Inferior parietal cortex (tissue), 1 donor: ENCODE results near the gene TOGARAM2.
"Not testable (repeated sequence)": the region's sequence is repeated elsewhere in the genome, so short reads cannot be mapped to it uniquely, and the experiment has no call there.

ENCODE experiments used
- DNase-seq: peaks from one replicate; pipeline ENCODE4 v3.0.0-alpha.2; 2016; ENCODE audit errors: extremely low spot score

The TOGARAM2 gene

DNA sequence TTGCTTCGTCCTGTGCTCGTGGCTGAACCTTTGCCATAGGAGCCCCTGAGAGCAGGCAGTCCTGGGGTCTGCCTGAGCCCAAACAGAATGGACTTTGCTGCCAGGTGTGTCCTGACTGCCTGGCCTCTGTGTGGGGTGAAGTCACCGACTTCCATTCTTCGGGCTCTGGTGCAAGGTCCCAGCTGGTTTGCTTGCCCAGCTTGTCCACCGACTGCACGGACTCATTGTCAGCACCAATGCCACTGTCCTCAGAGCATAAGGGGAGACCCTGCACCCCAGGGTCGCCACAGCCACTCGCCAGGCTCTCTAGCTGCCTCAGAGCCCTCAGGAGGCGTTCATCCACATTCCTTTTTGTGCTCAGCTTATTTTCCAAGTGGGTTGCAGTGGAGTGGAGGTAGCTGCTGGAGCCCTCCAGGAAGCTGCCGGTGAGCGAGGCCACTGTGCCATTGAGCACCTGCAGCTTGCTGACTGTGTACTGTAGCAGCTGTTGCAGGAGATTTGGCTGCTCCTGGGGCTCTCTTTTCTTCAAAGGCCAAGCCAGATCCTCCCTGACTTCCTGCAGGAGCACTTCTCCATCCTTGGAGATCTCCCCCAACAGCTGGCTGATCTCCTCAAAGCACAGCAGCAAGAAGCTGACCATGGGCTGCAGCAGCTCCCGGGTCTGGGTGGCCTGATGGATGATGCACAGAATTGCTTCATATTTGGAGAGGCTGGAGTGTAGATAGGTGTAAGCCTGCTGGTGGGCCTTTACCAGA lies 92.0 kb downstream of the TOGARAM2 start:
- no peak for DNase-seq

DNA sequence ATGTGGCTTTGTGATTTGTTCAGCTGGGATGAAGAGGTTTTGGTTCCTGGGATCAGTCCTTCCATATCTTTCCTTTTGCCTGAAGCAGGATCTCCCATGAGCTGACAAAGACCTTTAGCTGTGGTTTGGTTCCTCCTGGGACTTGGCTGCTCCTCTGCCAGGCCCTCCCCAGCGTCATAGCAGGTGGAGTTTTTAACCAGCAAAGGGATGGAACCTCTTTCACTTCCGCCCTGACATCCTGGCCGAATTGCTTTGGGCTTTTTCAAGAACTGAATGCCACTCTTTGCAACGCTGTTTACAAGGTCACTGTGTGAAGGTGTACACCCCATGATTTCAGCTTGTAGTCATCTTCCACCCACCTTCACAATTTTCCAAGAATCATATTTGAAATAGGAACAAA lies 92.8 kb downstream of the TOGARAM2 start:
- DNase-seq, result no peak

DNA sequence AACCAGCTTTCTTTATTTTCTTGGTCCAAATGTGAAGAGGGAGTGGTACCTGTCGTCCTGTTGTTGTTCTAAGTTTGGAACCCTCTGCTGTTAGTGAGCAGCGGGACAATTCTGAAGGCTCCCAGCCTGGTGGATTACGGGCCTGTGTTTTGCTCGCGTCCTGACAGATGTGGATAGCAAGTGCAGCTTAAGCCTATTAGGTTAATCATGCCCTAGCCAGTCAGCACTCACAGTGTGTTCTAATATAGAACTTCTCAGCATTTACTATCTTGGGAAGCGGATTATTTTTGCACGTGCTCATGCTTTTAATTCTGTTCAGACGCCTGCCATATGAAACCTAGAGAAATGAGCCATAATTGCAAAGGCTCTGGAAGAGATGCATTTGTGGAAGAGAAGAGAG lies 93.3 kb downstream of the TOGARAM2 start, which contains the start of gene PCARE:
TSS of gene PCARE (minus strand) at position 113 of the 400 bp plus-strand sequence. CDS start 262 bp downstream, outside the sequence.
- no peak for DNase-seq

DNA sequence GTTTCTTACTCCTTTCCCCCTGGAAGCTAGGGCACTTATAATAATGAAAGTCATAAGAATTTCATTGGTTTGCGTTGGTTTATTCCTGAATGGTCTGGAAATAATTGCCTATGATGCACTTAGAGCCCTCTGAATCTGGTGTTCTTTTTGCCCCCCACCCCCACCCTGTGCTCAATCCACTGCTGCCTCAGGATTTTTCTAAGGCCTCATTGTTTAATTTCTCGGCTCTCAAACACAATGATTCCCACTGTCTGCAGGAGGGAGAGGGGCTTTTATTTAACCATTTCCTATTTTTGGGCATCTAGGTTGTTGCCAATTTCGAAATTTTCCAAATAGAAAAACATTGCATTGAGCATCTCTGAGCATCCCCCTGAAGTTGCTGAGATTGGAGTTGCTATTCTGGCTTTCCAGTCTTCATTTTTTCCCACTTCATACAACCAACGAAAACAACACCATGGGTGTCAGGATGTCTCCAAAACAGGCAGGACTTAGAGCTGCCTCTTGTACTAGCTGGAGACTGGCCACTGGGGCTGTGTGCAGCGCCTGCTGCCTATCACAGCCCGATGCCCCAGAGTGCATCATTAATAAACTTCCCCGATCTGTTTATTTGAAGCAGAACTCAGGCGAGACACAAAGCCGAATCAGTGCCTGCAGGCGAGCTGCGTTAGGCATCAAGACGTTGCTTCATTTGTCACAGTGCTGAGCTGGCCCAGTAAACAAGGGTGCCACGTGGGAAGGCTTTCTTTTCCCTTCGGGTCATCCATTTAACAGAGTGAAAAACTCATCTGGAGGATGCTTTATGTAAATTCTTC lies 95.0 kb downstream of the TOGARAM2 start:
- DNase-seq, result peak; percentile 76

DNA sequence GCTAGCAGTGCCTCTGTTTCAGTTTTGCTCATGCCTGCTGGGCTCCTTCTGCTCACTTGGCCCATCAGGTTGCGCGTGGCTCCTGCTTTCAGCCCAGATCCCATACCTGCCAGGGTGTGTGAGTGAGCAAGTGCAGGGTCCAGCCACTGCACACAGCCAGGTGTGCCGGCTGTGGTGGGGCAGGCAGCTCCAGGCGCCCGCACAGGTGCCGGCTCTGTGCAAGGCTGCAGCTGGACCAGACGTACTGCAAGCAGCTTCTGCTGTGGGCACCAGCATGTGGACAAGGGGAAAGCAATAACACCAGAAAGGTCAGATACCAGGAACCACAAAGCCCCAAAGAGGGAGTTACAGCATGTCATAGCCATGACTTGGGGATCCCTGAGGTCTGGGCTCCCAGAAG lies 98.8 kb downstream of the TOGARAM2 start:
- DNase-seq, result no peak

DNA sequence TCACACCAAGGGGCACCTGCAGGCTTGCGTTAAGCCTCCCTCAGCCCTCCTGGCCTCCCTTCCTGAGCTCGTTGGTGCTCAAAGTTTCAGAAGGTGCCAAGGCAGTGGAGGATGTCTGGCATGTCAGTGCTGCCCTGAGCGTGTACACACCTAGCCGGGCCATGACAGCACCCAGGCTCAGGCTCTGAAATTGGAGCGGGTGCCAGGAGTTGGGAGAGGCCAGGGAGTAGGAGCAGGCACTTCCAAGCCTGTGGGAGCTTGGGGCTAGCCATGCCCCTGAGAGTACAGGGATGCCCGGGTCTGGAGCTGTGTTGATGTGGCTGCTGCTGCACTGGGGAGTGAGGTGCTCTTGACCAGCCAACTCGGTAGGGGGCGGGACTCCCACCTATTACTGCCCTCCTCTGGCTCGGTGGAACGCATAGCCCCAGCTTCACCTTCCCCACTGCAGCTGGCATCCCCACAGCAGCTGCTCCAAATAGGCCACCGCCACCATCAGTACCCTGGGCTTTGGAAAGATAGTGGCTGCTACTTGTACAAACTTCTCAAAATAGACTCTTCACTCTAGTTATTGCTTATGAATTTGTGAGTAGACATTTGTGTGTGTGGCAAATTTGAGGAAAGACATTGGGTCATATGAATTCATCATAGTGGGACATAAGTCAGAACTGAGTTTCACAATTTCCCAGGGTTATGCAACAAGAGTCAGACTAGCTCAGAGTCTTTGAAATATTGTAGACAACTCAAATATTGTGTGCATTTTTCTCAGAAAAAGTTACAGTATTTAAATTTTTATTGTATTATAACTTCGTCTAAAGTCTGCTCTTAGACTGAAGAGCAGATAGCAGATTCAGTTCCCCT lies 100.0 kb downstream of the TOGARAM2 start:
- no peak for DNase-seq

DNA sequence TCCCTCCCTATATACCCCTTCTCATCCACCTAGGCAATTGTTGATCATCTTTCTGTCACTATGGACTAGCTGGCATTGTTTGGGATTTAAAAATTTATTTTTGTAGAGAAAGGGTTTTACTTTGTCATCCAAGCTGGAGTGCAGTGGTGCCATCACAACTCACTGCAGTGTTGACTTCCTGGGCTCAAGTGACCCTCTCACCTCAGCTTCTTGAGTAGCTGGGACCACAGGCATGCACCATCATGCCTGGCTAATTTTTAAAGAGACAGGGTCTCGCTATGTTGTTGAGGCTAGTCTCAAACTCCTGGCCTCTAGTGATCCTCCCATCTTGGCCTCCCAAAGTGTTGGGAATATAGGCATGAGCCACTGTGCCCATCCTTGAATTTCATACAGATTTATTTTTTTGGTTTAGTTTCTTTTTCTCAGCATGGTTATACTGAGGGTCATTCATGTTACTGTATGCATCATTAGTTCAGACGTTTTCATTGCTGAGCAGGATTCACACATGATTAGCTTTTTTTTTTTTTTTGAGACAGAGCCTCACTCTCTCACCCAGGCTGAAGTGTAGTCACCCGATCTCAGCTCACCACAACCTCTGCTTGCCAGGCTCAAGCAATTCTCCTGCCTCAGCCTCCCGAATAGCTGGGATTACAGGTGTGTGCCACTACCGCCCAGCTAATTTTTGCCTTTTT lies 101.9 kb downstream of the TOGARAM2 start:
- DNase-seq, result no peak

DNA sequence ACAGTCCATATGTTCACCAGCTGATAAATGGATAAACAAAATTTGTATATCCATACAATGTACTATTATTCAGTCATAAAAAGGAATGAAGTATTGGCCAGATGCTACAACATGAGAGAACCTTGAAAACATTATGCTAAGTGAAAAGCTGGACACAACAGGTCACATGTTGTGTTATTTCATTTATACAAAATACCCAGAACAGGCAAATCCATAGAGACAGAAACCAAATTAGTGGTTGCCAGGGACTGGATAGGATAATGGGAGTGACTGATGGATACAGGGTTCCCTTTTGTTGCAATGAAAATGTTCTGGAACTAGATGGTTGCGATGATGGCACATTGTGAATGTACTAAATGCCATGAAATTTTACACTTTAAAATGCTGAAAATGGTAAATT lies 103.5 kb downstream of the TOGARAM2 start:
- DNase-seq, result no peak

DNA sequence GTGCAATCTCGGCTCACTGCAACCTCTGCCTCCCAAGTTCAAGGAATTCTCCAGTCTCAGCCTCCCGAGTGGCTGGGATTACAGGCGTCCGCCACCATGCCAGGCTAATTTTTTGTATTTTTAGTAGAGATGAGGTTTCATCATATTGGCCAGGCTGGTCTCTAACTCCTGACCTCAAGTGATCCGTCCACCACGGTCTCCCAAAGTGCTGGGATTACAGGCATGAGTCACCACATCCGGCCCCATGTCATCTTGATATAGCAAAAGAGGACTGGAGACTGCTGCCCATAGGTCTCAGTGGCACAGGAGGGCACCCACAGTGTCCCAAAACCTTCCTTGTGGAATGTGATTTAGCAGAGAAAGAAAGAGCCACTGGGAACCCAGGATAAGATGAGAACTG lies 109.2 kb downstream of the TOGARAM2 start:
- not testable (repeated sequence) for DNase-seq

DNA sequence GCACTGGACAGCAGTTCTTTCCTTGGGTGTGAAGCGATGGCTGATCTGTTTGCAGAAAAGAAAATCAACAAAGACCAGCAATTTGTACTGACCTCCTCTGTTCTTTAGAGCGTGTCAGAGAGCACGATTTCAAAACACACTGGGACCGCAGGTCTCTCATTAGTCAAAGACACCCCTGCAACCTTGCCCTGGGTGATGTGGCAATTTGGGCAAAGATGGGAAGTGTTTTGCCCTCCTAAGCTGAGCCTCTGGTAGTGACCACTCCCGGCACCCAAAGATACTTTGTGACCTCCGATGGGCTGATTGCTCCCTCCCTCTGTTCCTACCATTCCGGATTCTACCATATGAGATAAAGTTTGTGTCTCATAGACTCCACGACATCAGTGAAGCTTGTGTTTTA lies 115.9 kb downstream of the TOGARAM2 start:
- no peak for DNase-seq

DNA sequence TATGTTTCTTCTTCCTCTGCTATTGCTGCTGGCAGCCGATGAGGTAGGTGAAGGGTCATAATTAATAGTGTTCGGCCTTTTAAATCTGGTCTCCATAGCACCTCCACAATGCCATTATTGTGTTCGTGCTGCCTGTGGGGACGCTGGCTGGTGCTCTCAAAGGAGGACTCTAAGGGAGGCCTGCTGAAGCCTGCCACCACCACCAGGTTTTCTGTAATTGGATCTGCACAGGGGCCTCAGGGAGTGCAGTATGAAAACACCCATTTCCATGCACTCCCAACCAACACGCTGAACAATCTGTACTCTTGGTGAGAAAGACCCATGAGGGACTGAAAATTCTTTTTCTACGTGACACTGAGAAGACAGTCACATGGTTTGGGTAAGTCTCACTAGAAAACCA lies 116.5 kb downstream of the TOGARAM2 start:
- DNase-seq, result no peak

DNA sequence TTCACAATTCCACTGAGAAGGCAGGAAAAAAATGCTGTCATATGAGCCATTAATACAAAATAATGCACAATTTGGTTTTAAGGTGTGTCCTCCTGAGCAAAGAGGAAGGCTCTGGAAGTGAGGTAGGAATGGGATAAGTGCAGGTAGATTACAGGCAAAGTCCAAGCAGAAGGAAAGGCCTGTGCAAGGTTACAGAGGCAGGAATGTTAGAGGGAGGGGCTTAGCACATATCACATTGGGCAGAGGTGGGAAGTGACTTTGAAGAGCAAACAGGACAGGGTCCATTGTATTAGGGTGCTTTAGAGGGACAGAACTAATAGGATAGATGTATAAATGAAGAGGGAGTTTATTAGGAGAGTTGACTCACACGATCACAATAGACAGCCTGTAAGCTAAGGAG lies 119.5 kb downstream of the TOGARAM2 start:
- DNase-seq, result no peak
